HG03521 (cell line): ENCODE data around the gene NPVF.

Experiments
- ATAC-seq: cut with Tn5 transposase; IDR thresholded peaks from one replicate; pipeline ENCODE4 v1.9.1; 2021; ENCODE audit warnings: mild to moderate bottlenecking, moderate library complexity; ENCODE audit not compliant: unreplicated experiment

NPVF gene, protein sequence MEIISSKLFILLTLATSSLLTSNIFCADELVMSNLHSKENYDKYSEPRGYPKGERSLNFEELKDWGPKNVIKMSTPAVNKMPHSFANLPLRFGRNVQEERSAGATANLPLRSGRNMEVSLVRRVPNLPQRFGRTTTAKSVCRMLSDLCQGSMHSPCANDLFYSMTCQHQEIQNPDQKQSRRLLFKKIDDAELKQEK

DNA sequence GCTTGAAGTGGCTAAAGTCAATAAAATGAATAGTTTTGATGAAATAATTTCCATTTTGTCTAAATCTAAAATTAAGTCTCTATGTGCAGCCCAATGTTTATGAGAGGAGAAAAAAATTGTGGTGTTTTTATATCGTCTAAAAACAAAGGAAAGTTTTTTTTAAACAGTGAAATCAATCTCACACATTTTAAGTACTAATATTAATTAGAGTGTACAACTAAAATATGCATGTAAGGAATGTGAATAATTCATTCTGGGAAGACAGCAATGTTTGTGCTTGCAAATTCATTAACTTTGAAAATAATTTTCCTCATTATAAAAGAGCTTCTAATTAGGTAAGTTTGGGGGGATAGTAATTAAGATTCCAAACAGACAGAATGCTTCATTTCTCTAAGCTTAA is at the start of gene NPVF:
Gene NPVF, minus strand, starts transcription at position 101 of the 400 bp plus-strand sequence. Its CDS starts 47 bp downstream, at position 54.
- no peak for ATAC-seq

DNA sequence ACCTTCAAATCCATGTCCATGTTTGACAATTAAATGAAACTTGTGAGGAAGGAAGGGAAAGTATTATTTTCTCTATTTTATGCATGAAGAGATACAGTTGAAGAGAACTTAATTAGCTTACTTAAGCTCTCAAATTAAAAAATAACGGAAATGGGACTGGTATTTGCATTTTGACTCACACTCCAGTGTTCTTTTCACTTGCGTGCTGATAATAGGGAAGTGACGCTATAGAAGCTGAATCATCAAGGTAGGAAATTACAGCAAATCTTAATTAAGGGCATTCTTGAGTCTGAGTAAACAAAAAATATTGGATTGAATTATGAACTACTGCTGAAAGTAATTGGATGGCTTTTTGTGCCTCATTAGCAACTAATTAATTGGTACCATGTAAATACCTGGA is 44.0 kb upstream of the NPVF start:
- no peak for ATAC-seq

DNA sequence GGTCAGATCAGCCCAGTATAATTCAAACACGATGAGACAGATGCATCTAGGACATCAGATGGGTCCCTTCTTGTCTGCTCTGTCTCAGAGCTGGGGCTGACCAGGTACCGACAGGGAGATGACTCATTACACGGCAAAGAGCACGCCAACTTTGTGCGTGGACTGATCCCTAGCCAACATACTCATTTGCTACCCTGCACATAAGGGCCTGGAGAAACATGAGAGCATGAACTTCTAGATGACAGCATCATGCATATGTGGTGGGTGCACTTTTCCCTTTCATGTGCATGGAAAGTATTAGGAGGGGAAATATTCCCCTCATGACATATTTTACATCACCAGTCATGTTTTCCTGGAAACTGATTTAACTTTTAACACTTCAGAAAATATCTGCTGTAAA is 35.1 kb upstream of the NPVF start:
- no peak for ATAC-seq

DNA sequence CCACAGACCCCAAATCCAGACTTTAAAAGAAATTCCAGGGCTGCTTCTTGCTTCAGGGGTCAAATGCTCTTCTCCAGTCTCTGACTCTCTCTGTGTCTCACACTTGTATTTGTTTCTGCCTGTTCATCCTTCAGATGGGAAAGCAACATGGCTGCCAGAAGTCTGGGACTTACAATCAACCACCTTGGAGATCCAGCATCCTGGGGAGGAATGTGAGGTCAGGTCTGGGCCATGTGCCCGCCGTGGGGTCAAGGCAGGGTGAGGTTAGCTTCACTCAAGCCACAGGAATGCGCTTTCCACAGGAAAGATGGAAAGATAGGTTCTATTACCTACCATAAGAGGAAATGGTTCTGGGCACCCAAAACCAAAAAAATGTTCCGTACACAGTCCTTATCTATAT is 34.3 kb upstream of the NPVF start:
- no peak for ATAC-seq

DNA sequence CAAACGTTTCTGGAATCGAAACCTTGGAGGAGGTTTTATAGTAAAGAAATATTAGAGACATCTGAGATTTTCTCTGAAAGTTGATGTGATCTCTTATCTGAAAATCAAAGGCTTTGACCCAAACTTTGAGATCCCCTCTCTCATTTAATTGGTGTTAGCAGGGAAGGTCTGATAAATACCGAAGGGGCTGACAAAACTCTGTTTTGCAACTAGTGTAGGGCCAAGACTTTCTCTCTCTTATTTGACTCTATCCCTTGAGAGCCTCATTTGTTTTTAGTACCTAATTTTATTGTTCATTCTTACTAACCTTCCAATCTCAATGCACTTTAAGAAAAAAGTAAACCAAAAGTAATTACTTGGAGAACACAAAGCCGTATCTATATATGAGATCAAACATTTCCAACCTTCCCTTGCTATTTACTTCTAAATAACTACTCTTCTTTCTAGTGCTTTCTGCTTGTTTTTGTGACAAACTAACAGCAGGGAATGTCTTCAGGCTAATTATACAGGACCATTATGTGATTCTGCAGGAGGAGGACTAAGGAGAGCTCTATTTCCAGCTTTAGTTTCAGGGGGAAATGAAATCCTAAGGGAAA is 33.4 kb upstream of the NPVF start:
- ATAC-seq: no peak

DNA sequence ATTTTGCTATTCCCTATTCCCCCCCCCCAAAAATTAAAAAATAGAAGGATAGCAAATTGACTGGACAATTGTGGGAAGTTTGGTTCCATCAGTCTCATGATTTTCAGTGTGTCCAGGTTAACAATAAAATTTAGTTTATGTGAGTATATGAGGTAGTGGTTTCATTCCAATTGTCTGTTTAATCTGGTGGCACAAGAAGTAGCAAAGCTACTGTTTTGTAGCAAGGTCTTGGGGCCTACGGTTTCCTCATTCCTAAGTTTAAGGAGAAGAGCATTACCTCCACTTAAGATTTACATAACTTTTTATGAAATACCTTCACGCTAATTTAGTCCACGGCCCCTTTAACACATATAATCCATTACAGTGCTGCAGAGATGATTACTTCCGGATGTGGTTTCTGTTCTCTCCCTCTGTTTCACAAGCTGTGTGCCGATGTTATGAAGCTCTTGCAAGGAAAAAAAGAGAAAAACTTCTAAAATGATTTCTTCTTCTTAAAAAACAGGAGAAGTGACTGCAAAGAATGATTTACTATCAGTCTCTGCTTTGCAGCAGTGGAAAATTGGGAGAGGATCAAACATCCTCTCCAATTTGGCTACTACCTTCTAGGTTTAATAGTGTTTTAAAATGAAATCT is 32.7 kb upstream of the NPVF start:
- no peak for ATAC-seq

DNA sequence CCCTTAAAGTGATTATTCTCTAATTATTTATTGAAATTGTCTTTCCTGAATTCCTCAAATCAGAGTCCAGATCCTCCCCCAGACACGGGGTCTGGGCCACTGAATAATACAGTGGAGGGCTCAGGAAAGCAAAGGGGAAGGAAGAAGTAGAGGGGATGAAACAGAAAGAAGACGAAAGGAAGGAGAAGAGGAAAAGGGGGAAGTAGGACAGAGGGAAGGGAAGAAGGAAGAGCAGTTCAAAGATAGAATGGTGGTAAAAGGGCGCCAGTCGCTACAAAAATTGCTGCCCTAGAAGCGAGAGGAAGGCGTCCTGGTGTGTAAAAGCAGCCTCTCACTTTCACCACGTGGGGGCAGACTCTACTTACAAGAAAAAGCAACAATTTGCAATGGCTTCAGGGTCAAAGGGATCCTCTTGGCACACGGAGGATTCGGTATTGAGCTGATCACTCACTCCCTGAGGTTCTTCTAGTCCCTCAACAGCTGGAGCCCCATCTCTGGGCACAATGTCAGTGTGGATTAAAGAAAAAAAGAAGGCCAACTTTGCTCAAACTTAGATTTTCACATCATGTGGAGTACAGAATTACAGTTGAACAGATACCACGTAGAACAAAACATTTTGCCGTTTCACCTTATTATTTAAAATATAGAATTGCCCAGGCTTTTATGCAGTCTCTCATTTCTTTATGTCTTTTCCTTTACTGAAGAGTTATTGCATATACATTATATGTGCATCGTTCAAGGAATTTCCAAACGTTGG is 31.4 kb upstream of the NPVF start:
- ATAC-seq: peak; percentile 75

DNA sequence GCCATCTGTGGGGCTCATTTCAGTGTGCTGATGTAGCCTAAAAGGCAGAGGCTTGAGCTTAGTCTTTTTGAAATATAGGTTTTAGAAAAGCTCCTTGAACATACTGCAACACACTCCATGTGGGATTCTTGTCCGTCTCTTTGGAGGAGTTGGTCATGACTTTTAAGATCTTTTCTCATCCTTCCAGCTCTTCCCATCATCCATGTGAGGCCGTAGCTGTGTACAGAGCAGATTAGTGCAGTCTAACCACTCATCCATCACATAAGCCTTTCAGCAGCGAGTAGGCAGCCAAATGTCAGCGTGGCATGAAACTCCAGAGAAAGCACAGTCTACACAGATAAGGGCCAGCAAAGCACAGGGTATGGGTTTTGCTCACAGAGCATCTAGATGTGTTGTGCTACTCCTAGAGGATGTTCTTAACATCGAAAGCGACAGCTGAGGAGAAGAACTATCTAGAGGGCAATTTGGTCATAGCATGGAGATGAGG is 28.1 kb upstream of the NPVF start:
- ATAC-seq: no peak

DNA sequence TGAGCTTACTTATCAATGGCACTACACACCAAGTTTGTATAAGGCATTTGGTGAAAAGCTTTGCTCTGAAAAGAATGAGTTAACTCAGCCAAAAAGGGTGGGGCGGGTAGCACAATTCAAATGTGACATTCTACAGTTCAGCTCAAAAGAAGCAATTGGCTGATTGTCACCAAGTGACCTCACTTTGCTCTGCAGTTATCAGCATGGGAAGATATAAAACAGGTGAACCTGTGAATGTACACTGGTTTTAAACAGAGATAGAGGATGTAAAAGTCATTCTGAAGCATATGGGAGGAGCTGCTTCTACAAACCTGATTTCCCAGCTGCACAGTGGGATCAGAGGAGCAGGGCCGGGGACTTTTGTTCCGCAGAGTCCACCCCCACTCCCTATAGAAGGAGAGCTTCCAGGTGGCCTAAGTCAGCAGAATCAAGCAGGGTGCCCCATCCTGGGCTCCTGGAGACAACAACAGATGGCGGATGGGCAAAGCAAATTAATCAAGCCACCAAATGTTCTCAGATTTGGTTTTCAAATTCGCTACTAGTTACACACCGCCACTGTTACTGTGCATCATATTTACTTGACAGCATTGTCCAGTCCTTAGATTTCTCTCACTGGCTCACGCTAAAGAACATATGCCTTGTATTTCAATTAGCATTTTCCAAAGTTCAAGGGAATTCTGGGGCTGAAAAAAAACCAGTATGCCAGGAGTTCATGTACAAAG is 27.5 kb upstream of the NPVF start:
- no peak for ATAC-seq

DNA sequence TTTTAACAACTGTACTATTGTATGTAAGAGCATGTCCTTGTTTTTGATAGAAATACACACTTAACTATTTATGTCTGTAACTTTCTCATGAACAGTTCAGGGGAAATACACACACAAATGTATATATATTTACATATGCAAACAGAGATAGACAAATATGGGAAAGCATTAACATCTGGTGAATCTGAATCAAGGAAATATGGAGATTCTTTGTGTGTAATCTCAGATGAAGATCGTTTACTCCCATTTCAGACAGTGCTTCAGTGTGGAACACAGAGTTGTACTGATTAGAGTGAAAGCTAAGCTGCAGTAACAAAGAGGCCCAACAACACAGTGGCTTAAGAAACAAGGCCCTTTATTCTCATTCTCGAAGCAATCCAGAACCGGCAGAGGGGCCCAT is 26.3 kb upstream of the NPVF start:
- no peak for ATAC-seq

DNA sequence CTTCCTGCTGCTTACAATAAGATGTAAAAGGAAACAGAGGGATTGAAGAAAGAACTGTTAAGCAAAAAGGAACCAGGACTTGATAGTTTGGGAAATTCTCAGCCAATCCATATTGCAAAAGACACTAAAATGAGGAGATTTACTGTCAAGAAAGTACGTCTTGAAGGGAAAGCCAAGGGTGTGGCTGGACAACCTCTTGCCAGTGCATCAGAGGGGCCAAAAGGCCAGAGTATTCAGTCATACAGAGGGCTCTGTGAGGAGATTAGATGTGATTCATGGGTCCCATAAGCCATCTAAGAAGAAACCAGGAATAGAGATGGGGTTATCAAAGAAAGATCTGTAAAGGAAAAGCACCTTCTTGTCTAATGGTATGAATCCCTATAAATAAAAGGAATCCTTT is 25.4 kb upstream of the NPVF start:
- no peak for ATAC-seq

DNA sequence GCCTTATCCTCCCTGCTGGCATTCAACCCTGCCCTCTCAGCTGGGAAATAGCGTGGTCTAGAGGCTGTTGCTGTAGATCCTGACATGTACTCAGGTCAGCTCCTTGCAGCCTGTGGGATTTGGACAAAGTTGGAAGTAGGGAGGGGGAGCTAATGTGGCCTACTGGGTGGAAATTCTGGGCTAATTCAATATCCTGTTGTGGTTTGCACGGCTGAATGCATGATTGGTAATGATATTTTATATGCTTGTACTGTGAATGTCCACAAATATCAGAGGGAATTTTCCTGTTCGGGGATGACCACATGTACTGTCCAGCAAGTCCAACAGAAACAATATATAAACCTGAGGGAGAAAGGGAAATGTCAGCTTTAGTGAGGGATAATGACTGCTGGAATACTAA is 22.1 kb upstream of the NPVF start:
- ATAC-seq: no peak

DNA sequence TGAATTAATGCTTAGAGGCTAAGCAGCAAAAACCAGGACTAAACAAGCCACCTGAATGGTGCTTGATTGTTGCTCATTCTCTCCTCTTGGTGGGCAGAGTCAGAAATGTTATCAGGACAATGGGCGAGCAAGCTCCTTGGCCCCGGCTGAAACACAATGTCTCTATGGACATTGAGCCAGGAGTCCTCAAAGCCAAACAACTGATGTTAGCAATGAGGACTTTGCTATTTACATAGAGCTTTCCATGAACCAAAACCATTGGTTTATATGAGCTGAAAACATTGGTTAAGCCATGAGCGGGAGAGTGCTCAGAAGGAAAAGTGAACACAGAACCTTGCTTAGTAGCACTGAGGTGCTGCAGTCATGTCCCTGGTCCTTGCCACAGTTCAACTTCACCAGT is 21.5 kb upstream of the NPVF start:
- no peak for ATAC-seq

DNA sequence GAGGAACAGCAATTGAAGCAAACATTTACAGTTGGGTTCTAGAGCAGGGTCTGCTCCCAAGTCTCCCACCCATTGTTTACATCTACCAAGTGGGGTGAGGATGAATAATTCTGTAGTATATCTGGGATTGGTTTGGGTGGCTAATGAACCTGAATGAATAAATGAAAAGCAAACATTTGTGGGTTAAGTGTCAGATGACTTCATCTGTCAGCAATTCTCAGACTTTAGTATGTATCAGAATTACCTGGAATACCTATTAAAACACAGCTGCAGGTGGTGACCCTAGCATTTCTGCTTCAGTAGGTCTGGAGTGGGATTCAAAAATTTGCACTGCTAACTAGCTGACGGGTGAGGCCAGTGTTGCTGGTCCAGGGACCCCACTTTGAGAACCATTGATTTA is 18.0 kb upstream of the NPVF start:
- no peak for ATAC-seq

DNA sequence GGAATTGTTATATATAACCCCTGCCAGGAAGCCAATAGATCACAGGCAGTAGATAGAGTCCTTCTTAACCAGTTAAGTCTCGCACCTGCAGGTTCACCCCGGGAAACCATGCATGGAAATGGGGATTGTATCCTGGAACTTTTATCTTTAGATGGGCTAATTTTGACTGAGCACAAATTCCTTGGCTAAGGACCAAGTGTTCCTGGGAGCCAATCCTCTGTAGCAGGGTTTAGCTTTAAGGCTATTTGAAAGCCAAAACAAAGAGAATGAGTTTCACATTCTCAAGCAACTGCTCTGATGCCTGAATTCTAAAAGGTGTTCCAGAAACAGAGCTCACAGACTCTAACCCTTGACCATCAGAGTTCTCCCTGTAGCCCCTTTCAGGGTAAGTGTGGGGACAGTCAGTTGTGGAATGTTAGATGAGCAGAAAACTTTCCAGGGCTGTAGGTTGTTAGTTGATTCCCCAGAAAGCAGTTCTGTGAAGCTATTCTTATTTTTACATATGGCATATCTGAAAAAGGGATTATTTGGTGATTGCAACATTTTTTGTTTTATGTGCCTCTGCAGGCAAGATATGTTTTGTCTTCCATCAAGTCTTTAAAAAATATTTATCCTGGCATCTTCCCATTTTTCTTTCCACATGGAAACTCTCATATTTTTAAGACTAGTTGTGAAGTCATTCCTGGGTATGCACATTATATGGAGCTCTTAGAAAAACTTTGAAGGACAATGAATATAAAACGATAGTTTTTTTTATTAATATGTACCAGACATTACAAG is 16.2 kb upstream of the NPVF start:
- ATAC-seq: no peak

DNA sequence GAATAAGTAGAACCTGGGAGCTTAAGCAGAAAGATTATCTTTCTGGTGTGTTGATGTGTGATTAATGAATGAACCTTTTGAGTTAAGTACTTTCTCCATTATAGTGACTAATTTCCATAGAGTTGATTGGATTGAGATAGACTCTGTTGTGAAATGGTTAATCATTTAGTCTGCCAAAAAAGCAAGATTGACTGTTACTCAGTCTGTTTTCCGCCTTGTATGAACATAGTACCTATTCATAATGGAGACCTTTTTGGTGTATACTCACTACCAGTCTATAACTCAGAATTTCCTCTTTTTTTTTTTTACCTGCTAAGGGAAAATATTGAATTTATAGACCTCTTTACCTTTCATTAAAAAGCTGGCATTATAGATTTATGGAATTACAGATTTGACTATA is 14.4 kb upstream of the NPVF start:
- no peak for ATAC-seq

DNA sequence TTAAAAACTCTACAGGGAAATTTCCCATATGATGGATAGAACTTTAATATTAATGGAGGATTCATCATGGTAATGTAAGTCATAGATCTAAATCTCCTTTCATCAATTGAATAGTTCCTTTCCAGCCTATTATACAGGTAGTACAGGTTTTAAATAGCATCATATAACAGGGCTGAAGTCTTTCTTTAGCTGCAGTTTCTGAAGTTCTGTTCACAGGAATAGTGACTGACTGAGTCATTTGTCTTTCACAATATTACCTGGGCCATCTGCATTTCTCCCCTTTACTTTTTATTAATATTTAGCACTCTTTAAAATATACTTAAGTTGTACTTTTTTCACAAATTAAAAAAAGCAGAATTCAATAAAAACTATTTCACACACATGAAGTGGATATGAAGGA is 12.6 kb upstream of the NPVF start:
- no peak for ATAC-seq

DNA sequence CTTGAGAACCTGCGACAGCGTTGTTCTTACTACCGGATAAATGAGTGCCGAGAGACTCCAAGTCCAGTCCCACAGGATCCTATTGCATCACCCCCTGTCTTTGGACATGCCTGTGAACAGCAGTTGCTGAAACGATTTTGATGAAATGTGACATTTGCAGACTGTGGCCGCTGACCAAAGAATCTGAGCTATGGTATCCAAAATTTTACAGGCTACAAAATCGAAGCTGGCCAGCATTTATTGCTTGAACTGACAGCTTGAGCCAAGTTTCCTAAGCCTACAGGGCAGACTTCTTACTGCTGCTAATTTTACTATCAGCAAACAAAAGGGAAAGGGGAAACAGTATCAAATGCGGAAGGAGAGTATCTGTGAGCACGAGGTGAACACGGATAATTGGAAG is 12.1 kb upstream of the NPVF start:
- no peak for ATAC-seq

DNA sequence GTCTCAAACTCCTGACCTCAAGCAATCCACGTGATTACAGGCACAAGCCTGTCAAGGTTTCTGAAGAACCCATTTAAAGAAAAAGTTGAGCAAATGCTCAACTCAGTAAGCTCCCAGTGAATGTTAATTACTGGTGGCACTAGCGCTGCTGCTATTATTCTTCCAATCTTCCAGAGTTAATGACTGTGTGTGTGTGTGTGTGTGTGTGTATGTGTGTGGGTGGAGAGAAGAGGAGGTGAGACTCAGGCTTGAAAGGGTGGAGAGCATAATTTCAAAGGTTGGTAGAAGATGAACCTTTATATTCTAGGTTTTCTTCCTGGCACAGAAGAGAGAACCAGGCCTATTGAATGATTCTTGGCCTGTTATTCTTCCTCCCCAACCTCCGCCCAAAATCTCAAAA is 11.6 kb upstream of the NPVF start:
- no peak for ATAC-seq

DNA sequence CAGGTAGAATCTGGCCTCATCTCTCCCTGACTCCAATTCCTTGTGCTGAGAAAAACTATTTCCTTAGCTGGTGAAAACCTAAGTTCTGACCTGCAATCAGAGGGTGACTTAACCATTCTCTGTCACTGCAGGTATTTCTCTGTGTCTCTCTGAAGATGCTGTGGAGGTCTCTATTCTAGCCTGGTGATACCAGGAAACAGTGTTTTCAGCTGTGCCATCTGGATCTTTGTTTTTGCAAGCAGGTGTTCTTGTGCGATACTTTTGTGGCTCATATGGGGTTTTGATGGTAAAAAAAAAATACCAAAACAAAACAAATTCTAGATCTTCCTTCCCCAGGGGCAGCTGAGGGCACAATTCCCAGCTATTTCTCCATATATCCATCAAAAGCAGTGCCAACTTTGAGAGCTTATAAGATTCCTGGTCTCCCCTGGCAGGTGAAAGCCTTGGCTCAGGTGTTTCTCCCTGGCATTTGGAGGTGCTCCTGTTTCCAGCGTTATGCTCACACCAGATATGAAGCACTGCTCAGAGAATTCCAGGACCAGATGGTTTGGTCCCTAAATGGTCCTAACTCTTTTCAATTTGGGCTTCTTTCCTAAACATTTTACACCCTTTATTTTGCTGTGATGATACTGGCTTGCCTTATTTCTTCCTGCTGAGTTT is 9.9 kb upstream of the NPVF start:
- ATAC-seq: no peak
